GM18498 (cell line): ENCODE results near the gene GSDMA.
"Not testable (repeated sequence)": the region's sequence is repeated elsewhere in the genome, so short reads cannot be mapped to it uniquely, and the experiment has no call there.

Experiments
- ATAC-seq: cut with Tn5 transposase; IDR thresholded peaks from one replicate; pipeline ENCODE4 v1.9.1; 2021; ENCODE audit warnings: mild to moderate bottlenecking, moderate library complexity; ENCODE audit not compliant: unreplicated experiment

Gene GSDMA

GRCh38 chr17:39996162-39996561 is 33.4 kb downstream of the GSDMA start:
- ATAC-seq: no peak

- ATAC-seq: no peak
These were observed 34.0 kb downstream of the GSDMA start for GRCh38 chr17:39996800-39997199.

GRCh38 chr17:39997543-39997942 is 34.7 kb downstream of the GSDMA start:
- ATAC-seq: no peak

DNA sequence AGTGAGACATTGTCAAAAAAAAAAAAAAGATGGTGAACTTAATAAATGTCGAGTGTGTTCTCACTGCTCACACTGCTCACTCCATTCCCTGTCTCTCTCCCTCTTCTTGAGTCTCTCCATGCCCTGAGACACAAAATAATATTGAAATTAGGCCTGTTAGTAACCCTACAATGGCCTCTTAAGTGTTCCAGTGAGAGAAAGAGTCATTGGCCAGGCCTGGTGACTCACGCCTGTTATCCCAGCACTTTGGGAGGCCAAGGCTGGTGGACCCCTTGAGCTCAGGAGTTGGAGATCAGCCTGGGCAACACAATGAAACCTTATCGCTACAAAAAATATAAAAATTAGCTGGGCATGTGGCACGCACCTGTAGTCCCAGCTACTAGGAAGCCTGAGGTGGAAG is 36.3 kb downstream of the GSDMA start:
- no peak for ATAC-seq

DNA sequence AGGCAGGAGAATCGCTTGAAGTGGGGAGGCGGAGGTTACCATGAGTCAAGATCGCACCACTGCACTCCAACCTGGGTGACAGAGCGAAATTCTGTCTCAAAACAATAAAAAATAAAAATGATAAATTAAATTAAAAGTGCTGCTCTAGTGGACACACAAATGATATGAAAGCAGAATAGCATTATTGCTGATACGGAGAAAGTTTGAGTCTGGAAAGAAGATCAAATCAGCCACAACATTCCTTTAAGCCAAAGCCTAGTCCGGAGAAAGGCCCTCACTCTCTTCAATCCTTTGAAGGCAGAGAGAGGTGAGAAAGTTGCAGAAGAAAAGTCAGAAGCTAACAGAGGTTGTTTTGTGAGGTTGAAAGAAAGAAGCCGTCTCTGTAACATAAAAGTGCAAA is 37.4 kb downstream of the GSDMA start:
- no peak for ATAC-seq

DNA sequence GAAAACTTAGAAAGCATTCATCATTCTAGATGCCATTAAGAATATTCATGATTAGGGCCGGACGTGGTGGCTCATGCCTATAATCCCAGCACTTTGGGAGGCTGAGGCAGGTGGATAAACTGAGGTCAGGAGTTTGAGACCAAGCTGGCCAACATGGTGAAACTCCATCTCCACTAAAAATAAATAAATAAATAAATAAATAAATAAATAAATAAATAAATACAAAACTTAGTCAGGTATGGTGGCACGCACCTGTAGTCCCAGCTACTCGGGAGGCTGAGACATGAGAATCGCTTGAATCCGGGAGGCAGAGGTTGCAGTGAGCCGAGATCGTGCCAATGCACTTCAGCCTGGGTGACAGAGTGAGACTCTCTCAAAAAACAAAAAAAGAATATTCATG is 38.5 kb downstream of the GSDMA start:
- not testable (repeated sequence) for ATAC-seq

- no peak for ATAC-seq
These were observed 41.3 kb downstream of the GSDMA start for GRCh38 chr17:40004072-40004471.

DNA sequence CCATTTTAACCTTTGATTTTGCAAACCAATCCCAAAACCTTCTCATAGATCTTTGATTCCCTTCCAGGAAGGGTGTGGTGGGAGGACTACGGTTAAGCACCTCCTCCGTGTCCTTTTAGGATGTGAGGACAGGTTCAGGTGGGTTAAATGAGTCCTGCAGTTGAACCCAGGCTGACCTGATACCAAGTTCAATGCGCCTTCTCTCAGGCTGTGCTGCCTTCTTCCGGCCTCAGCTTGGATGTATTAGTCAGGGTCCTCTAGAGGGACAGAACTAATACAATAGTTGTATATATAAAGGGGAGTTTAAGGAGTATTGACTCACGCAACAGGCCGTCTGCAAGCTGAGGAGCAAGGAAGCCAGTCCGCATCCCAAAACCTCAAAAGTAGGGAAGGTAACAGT is 41.9 kb downstream of the GSDMA start:
- ATAC-seq: no peak

- no peak for ATAC-seq
These were observed 42.7 kb downstream of the GSDMA start for GRCh38 chr17:40005520-40005919.

- ATAC-seq: not testable (repeated sequence)
These were observed 48.2 kb downstream of the GSDMA start for GRCh38 chr17:40010946-40011500.

DNA sequence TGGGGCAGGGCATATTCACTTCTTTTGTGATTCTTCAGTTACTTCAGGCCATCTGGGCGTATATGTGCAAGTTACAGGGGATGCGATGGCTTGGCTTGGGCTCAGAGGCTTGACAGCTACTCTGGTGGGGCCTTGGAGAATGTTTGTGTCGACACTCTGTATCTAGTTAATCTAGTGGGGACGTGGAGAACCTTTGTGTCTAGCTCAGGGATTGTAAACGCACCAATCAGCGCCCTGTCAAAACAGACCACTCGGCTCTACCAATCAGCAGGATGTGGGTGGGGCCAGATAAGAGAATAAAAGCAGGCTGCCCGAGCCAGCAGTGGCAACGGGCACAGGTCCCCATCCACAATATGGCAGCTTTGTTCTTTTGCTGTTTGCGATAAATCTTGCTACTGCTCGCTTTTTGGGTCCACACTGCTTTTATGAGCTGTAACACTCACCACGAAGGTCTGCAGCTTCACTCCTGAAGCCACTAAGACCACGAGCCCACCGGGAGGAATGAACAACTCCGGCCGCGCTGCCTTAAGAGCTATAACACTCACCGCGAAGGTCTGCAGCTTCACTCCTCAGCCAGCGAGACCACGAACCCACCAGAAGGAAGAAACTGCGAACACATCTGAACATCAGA is 49.3 kb downstream of the GSDMA start:
- not testable (repeated sequence) for ATAC-seq

DNA sequence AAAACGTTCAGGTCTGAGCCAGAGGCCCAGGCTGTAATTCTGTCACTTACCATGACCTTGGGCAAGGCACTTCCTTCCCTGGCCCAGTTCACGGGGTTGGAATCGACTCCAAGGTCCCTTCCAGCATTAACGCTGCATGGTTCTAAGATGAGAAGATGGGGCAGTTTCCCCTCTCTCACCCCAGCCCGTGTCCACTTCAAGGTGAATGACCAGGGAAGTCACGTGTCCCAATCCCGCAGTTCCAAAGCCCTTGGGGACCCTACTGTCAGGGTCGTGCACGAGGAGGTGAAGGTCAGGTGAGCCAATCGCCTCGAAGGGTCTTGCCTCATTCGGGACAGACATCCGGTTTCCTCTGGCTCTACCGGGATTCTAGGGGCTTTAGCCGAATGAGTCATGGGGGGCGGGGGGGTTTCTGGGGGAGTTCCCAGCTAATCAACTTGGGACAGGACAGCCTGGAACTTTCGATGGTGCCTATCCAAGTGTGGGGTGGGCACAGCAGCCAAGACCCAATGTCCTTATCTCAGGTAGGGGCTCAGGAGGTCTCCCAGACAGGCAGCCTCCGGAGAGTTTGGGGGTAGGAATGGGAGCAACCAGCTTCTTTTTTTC is 51.7 kb downstream of the GSDMA start:
- no peak for ATAC-seq

DNA sequence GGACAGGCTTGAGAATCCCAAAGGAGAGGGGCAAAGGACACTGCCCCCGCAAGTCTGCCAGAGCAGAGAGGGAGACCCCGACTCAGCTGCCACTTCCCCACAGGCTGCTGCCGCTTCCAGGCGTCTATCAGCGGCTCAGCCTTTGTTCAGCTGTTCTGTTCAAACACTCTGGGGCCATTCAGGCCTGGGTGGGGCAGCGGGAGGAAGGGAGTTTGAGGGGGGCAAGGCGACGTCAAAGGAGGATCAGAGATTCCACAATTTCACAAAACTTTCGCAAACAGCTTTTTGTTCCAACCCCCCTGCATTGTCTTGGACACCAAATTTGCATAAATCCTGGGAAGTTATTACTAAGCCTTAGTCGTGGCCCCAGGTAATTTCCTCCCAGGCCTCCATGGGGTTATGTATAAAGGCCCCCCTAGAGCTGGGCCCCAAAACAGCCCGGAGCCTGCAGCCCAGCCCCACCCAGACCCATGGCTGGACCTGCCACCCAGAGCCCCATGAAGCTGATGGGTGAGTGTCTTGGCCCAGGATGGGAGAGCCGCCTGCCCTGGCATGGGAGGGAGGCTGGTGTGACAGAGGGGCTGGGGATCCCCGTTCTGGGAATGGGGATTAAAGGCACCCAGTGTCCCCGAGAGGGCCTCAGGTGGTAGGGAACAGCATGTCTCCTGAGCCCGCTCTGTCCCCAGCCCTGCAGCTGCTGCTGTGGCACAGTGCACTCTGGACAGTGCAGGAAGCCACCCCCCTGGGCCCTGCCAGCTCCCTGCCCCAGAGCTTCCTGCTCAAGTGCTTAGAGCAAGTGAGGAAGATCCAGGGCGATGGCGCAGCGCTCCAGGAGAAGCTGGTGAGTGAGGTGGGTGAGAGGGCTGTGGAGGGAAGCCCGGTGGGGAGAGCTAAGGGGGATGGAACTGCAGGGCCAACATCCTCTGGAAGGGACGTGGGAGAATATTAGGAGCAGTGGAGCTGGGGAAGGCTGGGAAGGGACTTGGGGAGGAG is 52.5 kb downstream of the GSDMA start, which contains the start of gene CSF3:
CSF3 (plus strand) TSS at position 436 of the 993 bp plus-strand sequence; CDS start at position 471, 35 bp downstream.
- ATAC-seq: no peak

GRCh38 chr17:40015998-40016985 is 53.5 kb downstream of the GSDMA start:
- no peak for ATAC-seq

DNA sequence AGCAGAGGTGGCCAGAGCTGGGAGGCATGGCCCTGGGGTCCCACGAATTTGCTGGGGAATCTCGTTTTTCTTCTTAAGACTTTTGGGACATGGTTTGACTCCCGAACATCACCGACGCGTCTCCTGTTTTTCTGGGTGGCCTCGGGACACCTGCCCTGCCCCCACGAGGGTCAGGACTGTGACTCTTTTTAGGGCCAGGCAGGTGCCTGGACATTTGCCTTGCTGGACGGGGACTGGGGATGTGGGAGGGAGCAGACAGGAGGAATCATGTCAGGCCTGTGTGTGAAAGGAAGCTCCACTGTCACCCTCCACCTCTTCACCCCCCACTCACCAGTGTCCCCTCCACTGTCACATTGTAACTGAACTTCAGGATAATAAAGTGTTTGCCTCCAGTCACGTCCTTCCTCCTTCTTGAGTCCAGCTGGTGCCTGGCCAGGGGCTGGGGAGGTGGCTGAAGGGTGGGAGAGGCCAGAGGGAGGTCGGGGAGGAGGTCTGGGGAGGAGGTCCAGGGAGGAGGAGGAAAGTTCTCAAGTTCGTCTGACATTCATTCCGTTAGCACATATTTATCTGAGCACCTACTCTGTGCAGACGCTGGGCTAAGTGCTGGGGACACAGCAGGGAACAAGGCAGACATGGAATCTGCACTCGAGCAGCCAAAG is 54.7 kb downstream of the GSDMA start:
- ATAC-seq: no peak

DNA sequence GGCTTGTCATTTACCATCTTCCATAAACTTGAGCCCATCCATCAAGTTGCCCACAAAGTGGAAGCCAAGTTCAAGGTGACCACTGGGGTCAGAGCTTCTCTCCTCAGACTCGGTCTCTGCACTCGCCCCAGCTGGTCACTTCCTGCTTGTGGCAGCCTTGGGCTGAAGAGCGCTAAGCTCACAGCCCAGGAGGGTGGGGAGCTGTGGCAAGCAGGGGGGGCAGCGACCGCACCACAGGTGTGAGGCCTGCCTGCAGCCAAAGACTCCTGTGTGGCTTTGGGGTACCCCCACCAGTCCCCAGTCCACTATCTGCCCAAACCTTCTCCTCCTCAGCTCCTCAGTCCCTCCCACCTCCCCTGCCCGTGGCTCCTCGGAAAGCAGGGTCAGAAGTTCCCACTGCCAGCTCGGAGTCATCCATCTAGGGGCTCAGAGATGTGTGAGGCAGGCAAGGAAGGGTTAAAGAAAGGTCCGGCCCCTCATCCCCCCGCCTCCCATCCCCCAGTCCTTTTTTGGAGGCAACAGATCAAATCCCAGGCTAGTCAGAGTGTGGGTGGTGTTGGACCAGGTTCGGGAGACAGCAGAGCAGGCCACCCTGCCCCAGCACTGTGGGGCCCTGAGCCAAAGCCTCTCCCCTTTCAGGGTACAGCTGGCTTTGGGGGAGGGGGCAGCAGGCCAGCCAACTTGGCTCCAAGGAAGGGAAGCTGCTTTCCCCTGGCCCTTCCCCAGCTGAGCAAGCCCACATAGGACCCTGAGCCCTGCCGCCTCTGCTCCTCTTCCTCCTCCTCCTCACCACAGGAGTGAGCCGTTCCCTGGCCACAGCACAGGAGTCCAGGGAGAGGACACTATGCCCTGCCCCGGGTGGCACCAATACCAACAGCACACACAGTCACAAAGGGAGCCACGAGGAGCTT is 55.7 kb downstream of the GSDMA start:
- no peak for ATAC-seq

- no peak for ATAC-seq
These were observed 56.6 kb downstream of the GSDMA start for GRCh38 chr17:40019140-40019991.

GRCh38 chr17:40020146-40020545 is 57.3 kb downstream of the GSDMA start:
- ATAC-seq: no peak
